Measurements from ENCODE around the gene RAB33B.

RAB33B gene

DNA sequence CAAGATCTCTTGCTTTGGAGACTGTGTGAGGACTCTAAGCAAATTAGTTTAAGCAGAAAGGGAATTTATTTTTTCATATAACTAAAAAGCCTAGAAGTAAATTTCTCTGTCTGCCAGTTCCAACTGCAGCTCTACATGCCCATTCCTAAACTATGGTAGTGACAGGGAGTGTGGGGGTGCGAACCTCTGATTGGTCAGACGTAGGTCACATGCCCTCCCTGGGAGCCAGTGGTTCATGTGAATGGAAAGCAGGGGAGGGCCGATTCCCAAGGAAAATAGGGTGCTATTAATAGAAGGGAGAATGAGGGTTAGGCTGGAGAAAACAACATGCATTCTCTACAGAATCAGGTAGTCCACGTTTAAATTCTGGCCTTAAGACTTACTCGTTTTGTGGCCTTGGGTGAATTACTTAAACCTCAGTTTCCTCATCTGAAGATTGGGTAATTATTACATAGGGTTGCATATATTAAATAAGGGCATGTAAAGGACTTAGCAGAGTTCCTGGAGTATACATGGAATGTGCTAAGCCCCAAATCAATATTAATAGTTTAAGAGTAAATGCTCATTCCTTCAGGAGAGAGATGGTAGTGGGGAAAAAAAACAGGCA is 7.2 kb downstream of the RAB33B start:
- no peak for TF ChIP-seq SIN3A (IDR thresholded peaks at IDR 0.05; ENCODE audit: borderline replicate concordance, insufficient read depth, low read length)
- no peak for TF ChIP-seq FOXP2 (optimal IDR thresholded peaks at IDR 0.05; ENCODE audit: borderline replicate concordance, extremely low read depth, extremely low read length, insufficient read depth)
- TF ChIP-seq, protein P1, sequence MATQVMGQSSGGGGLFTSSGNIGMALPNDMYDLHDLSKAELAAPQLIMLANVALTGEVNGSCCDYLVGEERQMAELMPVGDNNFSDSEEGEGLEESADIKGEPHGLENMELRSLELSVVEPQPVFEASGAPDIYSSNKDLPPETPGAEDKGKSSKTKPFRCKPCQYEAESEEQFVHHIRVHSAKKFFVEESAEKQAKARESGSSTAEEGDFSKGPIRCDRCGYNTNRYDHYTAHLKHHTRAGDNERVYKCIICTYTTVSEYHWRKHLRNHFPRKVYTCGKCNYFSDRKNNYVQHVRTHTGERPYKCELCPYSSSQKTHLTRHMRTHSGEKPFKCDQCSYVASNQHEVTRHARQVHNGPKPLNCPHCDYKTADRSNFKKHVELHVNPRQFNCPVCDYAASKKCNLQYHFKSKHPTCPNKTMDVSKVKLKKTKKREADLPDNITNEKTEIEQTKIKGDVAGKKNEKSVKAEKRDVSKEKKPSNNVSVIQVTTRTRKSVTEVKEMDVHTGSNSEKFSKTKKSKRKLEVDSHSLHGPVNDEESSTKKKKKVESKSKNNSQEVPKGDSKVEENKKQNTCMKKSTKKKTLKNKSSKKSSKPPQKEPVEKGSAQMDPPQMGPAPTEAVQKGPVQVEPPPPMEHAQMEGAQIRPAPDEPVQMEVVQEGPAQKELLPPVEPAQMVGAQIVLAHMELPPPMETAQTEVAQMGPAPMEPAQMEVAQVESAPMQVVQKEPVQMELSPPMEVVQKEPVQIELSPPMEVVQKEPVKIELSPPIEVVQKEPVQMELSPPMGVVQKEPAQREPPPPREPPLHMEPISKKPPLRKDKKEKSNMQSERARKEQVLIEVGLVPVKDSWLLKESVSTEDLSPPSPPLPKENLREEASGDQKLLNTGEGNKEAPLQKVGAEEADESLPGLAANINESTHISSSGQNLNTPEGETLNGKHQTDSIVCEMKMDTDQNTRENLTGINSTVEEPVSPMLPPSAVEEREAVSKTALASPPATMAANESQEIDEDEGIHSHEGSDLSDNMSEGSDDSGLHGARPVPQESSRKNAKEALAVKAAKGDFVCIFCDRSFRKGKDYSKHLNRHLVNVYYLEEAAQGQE (IDR thresholded peaks at IDR 0.05; ENCODE audit: insufficient read depth in 1 of 2, low read depth in 2 of 2, low read length in 2 of 2), result no peak
- no peak for TF ChIP-seq TAF1 (IDR thresholded peaks at IDR 0.05; ENCODE audit: borderline replicate concordance, insufficient read depth, low read length)
- no peak for TF ChIP-seq POLR2AphosphoS5 (IDR thresholded peaks at IDR 0.05; ENCODE audit: low read depth, low read length)

DNA sequence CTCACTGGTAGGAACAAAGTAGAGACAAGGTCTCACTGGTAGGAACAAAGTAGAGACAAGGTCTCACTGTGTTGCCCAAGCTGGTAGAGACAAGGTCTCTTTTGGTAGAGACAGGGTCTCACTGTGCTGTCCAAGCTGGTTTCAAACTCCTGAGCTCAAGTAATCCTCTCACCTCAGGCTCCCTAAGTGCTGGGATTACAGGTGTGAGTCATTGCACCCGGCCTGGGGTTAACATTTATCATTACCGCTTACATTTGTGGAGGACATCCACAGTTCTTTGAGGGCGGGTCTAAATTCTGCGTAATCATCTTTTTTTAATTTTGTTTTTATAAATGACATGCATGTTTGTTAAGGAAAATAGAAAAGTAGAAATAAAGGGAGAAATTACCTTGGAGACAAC is 12.0 kb downstream of the RAB33B start:
- TF ChIP-seq TAF1 (IDR thresholded peaks at IDR 0.05; ENCODE audit: borderline replicate concordance, insufficient read depth, low read length) (no peak), SIN3A (IDR thresholded peaks at IDR 0.05; ENCODE audit: borderline replicate concordance, insufficient read depth, low read length) (no peak), FOXP2 (optimal IDR thresholded peaks at IDR 0.05; ENCODE audit: borderline replicate concordance, extremely low read depth, extremely low read length, insufficient read depth) (no peak), POLR2AphosphoS5 (IDR thresholded peaks at IDR 0.05; ENCODE audit: low read depth, low read length) (no peak)
- TF ChIP-seq, protein P1 (IDR thresholded peaks at IDR 0.05; ENCODE audit: insufficient read depth in 1 of 2, low read depth in 2 of 2, low read length in 2 of 2), result no peak

DNA sequence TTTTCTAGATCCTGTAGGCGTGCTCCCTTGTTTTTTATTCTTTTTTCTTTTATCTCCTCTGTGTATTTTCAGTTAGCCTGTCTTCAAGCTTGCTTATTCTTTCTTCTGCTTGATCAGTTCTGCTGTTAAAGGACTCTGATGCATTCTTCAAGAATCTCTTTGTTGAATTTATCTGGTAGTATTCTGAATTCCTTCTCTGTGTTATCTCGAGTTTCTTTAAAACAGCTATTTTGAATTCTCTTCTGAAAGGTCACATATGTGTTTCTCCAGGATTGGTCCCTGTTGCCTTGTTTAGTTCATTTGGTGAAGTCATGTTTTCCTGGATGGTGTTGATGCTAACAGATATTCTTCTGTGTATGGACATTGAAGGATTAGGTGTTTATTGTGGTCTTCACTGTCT is 15.3 kb downstream of the RAB33B start:
- TF ChIP-seq, protein P1 (IDR thresholded peaks at IDR 0.05; ENCODE audit: insufficient read depth in 1 of 2, low read depth in 2 of 2, low read length in 2 of 2), result no peak
- TF ChIP-seq POLR2AphosphoS5 (IDR thresholded peaks at IDR 0.05; ENCODE audit: low read depth, low read length) (no peak), SIN3A (IDR thresholded peaks at IDR 0.05; ENCODE audit: borderline replicate concordance, insufficient read depth, low read length) (no peak), TAF1 (IDR thresholded peaks at IDR 0.05; ENCODE audit: borderline replicate concordance, insufficient read depth, low read length) (no peak), FOXP2 (optimal IDR thresholded peaks at IDR 0.05; ENCODE audit: borderline replicate concordance, extremely low read depth, extremely low read length, insufficient read depth) (no peak)

DNA sequence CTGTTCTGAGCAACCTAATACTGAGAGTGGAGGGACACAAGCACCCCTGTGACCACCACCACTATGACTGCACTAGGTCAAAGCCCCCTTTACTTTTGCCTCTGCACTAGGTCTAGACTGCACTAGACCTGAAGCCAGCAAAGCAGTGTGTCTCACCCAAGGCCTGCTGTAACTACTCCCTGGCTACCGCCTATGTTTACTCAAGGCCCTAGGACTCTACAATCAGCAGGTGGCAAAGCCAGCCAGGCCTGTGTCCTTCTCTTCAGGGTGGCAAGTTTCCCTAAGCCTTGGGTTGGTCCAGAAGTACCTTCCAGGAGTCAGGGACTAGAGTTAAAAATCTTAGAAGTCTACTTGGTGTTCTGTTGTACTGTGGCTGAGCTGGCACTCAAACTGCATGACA is 15.9 kb downstream of the RAB33B start:
- TF ChIP-seq FOXP2 (optimal IDR thresholded peaks at IDR 0.05; ENCODE audit: borderline replicate concordance, extremely low read depth, extremely low read length, insufficient read depth) (no peak), POLR2AphosphoS5 (IDR thresholded peaks at IDR 0.05; ENCODE audit: low read depth, low read length) (no peak), TAF1 (IDR thresholded peaks at IDR 0.05; ENCODE audit: borderline replicate concordance, insufficient read depth, low read length) (no peak), SIN3A (IDR thresholded peaks at IDR 0.05; ENCODE audit: borderline replicate concordance, insufficient read depth, low read length) (no peak)
- TF ChIP-seq, protein P1 (IDR thresholded peaks at IDR 0.05; ENCODE audit: insufficient read depth in 1 of 2, low read depth in 2 of 2, low read length in 2 of 2), result no peak

Data from PFSK-1 (cell line).